Motor neuron (in vitro differentiated cells): Measurements from ENCODE around the gene PTGS2. TPM values are rescaled to one million over a fixed set of nuclear protein-coding genes. Genes with fewer than 3 reads are reported as not detected.
"Not testable (repeated sequence)": the region's sequence is repeated elsewhere in the genome, so short reads cannot be mapped to it uniquely, and the experiment has no call there.

Experiments used
- ATAC-seq, 8 experiments: fragments of 200-7000 bp; cut with Tn5 transposase; replicated peaks in 6 of 8; 2 replicates each; pipeline ENCODE4 v1.8.0; 2021; ENCODE audit warnings: mild to moderate bottlenecking in 8 of 8, moderate library complexity in 8 of 8
- H3K27ac ChIP-seq, 2 donors: fragments of 250-450 bp; sonication (Bioruptor Pico); 2 replicates each; pipeline ENCODE4 v1.9.0; 2021; ENCODE audit warnings: antibody characterized with exemption in 2 of 2, mild to moderate bottlenecking in 2 of 2, moderate library complexity in 1 of 2
- H3K4me1 ChIP-seq, 2 donors: fragments of 250-450 bp; sonication (Bioruptor Pico); replicated peaks in 1 of 2; 2 replicates each; pipeline ENCODE4 v1.6.1; 2021; ENCODE audit warnings: antibody characterized with exemption in 2 of 2, mild to moderate bottlenecking in 2 of 2, moderate library complexity in 1 of 2
- H3K4me3 ChIP-seq, 5 donors: fragments of 250-450 bp; sonication (Bioruptor Pico); 2 replicates each; pipeline ENCODE4 v1.9.0; 2021; ENCODE audit warnings: antibody characterized with exemption in 5 of 5, mild to moderate bottlenecking in 5 of 5, moderate library complexity in 4 of 5
- WGBS, 10 experiments: fragments of 450-650 bp; shearing (Covaris generic); methylation state at CpG; one replicate each; pipeline ENCODE4 v1.0.0; 2022; 5-methylcytosine and 5-hydroxymethylcytosine counted together
- in situ Hi-C, 9 experiments: fragments of 400-800 bp; cut with MboI; loops; one replicate each; pipeline ENCODE4 v1.15.0; 2021; ENCODE audit warnings: low sequenced_read_pairs in 9 of 9, low pct_unique_long_range_greater_than_20kb in 2 of 9; ENCODE audit not compliant: unreplicated experiment in 9 of 9
- total RNA-seq, 8 experiments: library from RNA; unstranded; fragments of 300-600 nt; gene quantifications; 2 replicates each; pipeline versions ENCODE4 v1.2.3 to v1.2.4, GENCODE V29; 2022

Gene PTGS2
- total RNA-seq, 8 experiments from 2014 or later: 0.11 to 2.3 (median 0.80) TPM

DNA sequence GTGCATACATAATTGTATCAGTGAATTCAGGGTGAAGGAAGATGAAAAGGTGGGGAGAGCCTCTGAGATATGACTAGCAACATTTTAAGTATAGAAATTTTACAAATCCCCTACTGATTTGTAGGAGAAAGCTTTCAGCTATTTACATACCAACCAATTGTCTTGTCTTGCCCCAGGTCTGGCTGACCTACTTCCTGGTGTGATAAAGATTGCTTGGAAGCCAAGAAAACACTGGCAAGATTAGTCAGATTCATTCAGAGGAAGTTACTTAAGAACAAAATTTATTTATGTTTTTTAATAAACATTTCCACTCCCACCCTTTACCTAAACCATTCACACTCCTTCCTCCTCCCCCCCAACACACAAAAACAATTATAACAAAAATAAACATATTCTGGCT, 17.5 kb downstream of the PTGS2 start:
- in situ Hi-C loops: no loop called here
- no peak overlapping the region for H3K4me3 ChIP-seq
- no peaks in the 10 kb centered on the region for H3K4me1 ChIP-seq
- H3K27ac ChIP-seq: no peak overlapping the region
- no peak for ATAC-seq

DNA sequence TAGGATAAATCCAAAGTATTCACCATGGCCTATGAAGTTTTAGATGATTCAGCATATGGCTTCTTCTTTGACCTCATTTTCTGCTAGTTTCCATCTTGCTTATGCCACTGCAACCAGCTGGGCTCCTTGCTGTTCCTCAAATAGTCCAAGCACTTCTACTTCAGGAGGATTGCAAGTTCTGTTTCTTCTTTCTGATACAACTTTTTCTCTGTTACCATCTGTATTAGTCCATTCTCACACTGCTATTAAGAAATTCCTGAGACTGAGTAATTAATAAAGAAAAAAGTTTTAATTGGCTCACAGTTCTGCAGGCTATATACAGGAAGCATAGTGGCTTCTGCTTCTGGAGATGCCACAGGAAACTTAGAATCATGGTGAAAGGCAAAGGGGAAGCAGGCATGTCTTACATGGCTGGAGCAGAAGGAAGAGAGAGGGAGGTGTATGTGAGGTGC, 20.3 kb downstream of the PTGS2 start:
- Histone ChIP-seq H3K4me3 (no peak overlapping the region), H3K4me1 (no peaks in the 10 kb centered on the region), H3K27ac (no peak overlapping the region)
- ATAC-seq: no peak
- in situ Hi-C loops: no loop called here

DNA sequence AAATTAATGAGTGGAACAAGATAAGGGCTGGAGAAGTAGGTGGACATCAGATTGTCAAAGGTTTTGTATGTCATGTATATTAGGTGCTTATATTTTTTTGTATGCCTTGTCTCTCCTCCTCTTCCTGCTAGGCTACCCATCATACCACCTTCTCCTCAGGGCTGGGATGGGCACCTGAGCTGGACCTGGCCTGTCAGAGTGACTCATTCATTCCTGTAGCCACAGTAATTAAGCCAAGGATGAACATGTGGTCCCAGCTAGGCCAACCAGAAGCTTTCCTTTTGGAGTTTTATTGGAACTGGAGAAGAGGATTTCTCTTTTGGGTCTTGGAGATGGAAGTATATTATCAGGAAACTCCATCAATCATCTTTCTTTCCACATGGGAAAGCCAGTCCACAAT, 21.2 kb downstream of the PTGS2 start:
- Histone ChIP-seq H3K4me3 (no peak overlapping the region), H3K4me1 (no peaks in the 10 kb centered on the region), H3K27ac (no peak overlapping the region)
- in situ Hi-C loops: no loop called here
- ATAC-seq: peak in 2 of 8 experiments; percentile 46 to 81

DNA sequence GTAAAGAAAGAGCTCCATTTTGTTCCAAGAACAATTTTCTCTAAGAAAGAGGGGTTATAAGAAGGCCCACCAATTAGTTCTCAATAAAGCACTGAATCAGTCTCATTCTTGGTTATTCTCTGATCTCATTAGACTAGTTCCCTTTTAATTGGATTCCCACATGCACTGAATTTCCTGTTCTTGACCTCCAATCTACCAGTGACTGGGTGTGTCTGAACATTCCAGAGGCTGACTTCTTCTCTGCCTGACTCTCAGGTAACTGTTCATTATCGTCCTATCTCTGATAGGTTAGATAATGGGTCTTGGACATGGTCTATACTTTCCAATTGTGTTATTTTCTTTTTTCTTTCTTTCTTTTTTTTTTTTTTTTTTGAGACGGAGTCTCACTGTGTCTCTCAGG, 22.7 kb downstream of the PTGS2 start:
- no peak for ATAC-seq
- 54 to 100% (median 90%) methylated on average over 1 to 2 of the region's 2 CpGs; no CpG with 5 or more reads in 3 of the 10 experiments for WGBS, 10 experiments
- Histone ChIP-seq H3K4me3 (no peak overlapping the region), H3K4me1 (no peaks in the 10 kb centered on the region), H3K27ac (no peak overlapping the region)
- in situ Hi-C loops: no loop called here

DNA sequence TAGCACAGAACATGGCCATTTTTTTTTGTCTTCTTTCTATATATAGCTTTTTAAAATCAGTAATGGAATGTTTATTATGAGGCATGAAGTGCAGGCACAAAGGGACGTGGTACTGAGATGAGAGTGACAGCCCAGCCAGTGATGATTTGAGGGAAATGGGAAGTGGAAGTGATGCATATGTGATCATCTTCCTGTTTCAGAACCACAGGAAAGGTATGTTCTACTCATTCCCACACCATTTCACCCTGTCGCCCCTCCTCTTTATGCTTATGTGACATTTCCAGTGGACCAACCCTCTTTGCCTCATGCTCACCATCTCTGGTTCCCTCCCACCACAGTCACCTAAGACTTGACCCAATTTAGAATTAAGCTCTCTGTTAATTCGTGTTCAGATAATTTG, 24.3 kb downstream of the PTGS2 start:
- Histone ChIP-seq H3K4me3 (no peak overlapping the region), H3K4me1 (no peaks in the 10 kb centered on the region), H3K27ac (no peak overlapping the region)
- in situ Hi-C loops: no loop called here
- 27 to 100% (median 72%) methylated on average over 1 to 3 of the region's 3 CpGs; no CpG with 5 or more reads in 1 of the 10 experiments for WGBS, 10 experiments
- ATAC-seq: no peak

DNA sequence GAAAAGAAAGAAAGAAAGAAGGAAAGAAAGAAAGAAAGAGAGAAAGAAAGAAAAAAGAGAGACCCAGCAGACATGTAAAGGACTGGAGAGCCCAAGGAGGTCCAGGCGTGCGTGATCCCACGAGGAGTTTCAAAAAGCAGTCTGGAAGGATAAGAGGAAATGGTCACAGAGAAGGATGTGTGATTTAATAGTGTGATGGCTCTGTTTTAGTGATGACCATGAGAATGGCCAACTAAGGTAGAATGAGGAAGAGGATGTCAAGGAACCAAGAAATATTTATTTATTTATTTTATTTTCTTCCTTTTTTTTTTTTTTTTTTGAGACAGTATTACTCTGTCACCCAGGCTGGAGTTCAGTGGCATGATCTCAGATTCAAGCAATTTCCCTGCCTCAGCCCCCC, 25.5 kb downstream of the PTGS2 start:
- no peak overlapping the region for H3K27ac ChIP-seq
- ATAC-seq: no peak
- H3K4me3 ChIP-seq: no peak overlapping the region
- WGBS, 10 experiments: 38 to 100% (median 91%) methylated on average over 3 of the region's 3 CpGs; no CpG with 5 or more reads in 1 of the 10 experiments
- in situ Hi-C loops: no loop called here
- H3K4me1 ChIP-seq: no peaks in the 10 kb centered on the region

DNA sequence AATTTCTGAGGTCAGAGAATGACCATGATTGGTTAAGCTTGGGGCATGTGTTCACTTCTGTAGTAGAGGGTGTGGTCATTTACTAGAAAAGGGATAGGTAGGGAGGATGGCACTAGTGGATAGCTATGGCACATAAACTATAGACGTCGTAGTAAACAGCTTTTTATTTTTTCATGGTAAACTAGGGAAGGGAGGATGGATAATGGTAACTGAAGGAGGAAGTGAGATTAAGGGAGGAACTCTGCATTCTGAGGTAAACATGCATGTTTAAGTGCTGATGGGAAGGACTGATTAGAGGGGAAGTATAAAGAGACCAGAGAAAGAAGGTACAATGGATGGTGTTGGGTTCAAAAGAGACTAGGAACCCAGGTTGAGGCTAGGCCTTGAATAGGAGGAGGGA, 26.9 kb downstream of the PTGS2 start:
- Histone ChIP-seq H3K4me3 (no peak overlapping the region), H3K4me1 (no peaks in the 10 kb centered on the region), H3K27ac (no peak overlapping the region)
- 8 to 100% (median 83%) methylated on average over 2 of the region's 2 CpGs; no CpG with 5 or more reads in 2 of the 10 experiments for WGBS, 10 experiments
- in situ Hi-C loops: no loop called here
- no peak for ATAC-seq

DNA sequence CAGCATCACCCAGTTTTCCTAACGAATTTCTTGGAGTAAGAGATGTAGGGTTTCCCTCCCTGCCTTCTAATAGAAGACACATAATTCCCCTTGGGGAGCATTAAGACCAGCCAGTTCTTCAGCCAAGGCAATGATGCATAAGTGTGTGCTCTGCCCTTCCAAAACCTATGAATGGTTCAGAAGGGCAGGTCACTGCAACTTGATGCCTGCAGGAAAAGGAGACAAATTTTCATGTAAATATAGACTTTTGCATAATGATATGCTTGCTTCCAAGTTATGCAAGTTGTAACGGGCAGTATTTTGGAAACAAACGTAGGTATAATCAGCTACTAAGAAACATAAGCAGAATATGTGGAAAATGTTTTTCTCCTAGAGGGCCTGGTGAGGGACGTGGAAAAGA, 31.6 kb downstream of the PTGS2 start:
- no peak overlapping the region for H3K27ac ChIP-seq
- peak in 3 of 8 experiments; percentile 96 to 98 (median 98) for ATAC-seq
- WGBS, 10 experiments: 0 to 92% (median 46%) methylated on average over 1 to 4 of the region's 4 CpGs
- in situ Hi-C loops: no loop called here
- H3K4me3 ChIP-seq: no peak overlapping the region
- no peaks in the 10 kb centered on the region for H3K4me1 ChIP-seq

DNA sequence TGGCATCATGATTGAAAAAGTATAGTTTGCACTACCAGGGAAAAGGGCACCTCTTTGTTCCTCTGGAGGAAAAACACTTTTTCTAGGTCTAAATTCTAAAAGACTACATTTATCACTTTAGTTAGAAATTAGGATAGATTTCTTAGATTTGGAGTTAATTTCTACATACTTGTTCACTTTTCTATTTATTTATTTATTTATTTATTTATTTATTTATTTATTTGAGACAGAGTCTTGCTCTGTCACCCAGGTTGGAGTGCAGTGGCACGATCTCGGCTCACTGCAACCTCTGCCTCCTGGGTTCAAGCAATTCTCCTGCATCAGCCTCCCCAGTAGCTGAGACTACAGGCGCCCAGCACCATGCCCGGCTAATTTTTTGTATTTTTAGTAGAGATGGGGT, 32.2 kb downstream of the PTGS2 start:
- H3K4me3 ChIP-seq, in situ Hi-C loops: not testable (repeated sequence)

DNA sequence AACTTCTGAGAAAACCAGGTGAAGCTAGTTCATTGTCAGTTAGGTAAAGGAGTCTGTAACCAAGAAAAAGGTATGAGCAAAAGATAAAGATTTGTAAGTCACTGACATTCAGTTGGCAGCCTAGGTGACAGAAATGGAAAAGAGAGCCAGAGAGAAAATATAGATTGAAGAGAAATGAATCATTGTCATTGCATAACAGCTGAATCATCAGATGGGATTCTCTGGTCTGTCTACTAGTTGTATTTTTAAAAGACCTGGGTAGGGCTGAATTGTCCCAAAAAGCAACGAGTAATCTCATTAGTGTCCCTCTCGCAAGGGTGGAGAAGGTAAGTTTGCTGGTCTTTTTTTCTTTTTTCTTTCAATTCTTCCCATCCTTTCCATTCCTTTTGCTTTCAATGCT, 36.6 kb downstream of the PTGS2 start:
- Histone ChIP-seq H3K4me1 (no peaks in the 10 kb centered on the region), H3K27ac (no peak overlapping the region), H3K4me3 (no peak overlapping the region)
- in situ Hi-C loops: no loop called here
- 8 to 100% (median 86%) methylated on average over 2 of the region's 2 CpGs; no CpG with 5 or more reads in 1 of the 10 experiments for WGBS, 10 experiments
- peak in 2 of 8 experiments; percentile 36 to 60 for ATAC-seq

More for the DNA sequence above, 32.2 kb downstream of the PTGS2 start:
- ATAC-seq, H3K27ac ChIP-seq, H3K4me1 ChIP-seq: not testable (repeated sequence)
- WGBS, 10 experiments: 93 to 100% (median 100%) methylated on average over 1 to 4 of the region's 4 CpGs; no CpG with 5 or more reads in 3 of the 10 experiments

DNA sequence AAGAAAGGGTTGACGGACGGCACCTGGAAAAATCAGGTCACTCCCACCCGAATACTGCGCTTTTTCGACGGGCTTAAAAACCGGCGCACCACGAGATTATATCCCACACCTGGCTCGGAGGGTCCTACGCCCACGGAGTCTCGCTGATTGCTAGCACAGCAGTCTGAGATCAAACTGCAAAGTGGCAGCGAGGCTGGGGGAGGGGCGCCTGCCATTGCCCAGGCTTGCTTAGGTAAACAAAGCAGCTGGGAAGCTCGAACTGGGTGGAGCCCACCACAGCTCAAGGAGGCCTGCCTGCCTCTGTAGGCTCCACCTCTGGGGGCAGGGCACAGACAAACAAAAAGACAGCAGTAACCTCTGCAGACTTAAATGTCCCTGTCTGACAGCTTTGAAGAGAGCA, 42.7 kb downstream of the PTGS2 start:
- H3K27ac ChIP-seq, H3K4me1 ChIP-seq, ATAC-seq, in situ Hi-C loops: not testable (repeated sequence)
- WGBS, 10 experiments: 0 to 60% methylated on average over 1 of the region's 16 CpGs; no CpG with 5 or more reads in 8 of the 10 experiments
- peak overlapping the region; percentile 10 to 33 (median 28) for H3K4me3 ChIP-seq

DNA sequence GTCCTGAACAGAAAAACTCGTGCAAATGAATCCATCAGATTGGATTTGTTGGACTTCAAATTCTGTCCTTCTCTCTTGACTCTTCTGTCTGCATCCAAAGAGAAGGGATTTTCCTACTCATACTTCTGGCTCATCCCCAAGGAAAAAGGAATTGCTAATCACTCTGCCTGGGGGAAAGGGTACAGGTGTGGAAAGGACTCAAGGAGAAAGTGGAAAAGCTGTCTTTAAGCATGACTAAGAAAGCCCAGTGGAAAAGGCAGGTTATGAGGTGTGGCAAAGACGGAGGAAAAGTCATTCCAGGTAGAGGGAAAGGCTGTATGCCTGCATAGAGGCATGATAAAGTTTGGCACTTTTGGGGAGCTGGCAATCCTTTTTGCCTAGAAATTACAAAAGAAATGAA, 43.4 kb downstream of the PTGS2 start:
- H3K4me1 ChIP-seq: no peaks in the 10 kb centered on the region
- H3K27ac ChIP-seq: no peak overlapping the region
- 45 to 96% (median 87%) methylated on average over 1 to 2 of the region's 2 CpGs for WGBS, 10 experiments
- in situ Hi-C loops: no loop called here
- no peak overlapping the region for H3K4me3 ChIP-seq
- peak in 2 of 8 experiments; percentile 22 to 36 for ATAC-seq

DNA sequence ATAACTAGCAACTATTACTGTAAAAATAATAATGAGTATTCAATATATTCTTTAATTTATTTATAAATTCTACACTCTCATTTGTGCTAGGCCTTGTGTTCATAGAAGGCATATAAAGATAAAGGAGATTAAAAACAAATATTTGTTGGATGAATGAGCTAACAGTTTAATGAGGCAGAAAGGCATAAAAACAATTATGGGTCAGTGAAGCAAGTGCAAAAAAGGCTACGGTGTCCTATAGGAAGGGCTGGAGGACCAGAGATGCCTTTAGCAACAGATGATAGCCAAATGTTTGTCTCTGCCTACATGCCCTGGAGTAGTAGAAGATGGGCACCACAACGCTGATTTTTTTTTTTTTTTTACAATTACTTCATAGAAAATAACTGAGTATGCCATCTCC, 45.7 kb downstream of the PTGS2 start:
- in situ Hi-C loops: no loop called here

DNA sequence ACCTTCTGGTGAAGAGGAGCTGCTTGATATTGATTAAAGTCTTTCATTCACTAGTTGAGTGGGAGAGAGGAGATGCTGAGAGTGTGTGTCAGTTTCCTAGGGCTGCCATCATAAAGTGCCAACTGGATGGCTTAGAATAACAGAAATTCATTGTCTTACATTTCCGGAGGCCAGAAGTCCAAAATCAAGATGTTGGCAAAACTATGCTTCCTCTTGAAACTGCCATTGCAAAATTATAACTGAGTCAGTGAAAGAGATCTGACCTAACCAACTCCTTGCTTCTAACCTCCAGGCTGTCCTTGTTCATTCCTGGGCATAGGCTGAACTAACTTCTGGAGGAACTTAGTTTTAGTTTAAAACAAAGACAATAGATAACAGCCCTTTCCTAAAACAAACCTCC, 47.1 kb downstream of the PTGS2 start:
- ATAC-seq: no peak
- in situ Hi-C loops: no loop called here
- no peak overlapping the region for H3K27ac ChIP-seq
- H3K4me1 ChIP-seq: no peaks in the 10 kb centered on the region
- 80 to 100% (median 100%) methylated on average over 1 of the region's 1 CpG; no CpG with 5 or more reads in 2 of the 10 experiments for WGBS, 10 experiments
- no peak overlapping the region for H3K4me3 ChIP-seq

More for the DNA sequence above, 45.7 kb downstream of the PTGS2 start:
- no peak overlapping the region for H3K4me3 ChIP-seq
- ATAC-seq: no peak
- no peaks in the 10 kb centered on the region for H3K4me1 ChIP-seq
- H3K27ac ChIP-seq: no peak overlapping the region
- 25 to 100% (median 93%) methylated on average over 1 to 2 of the region's 2 CpGs; no CpG with 5 or more reads in 3 of the 10 experiments for WGBS, 10 experiments
